Measurements from ENCODE around the gene RBMS1. TPM values are rescaled to one million over a fixed set of nuclear protein-coding genes. Genes with fewer than 3 reads are reported as not detected.

Gene RBMS1
- total RNA-seq, 5 donors from 2014 or later (not counting 1 experiment from before 2014, with no cell fraction given) = 94.2 to 137 (median 105) TPM

- peaks cover 12% of the 10 kb centered on the region for H3K36me3 Mint-ChIP-seq
- H3K9me3 Mint-ChIP-seq = no peaks in the 10 kb centered on the region
- no peaks in the 10 kb centered on the region for H3K27me3 Mint-ChIP-seq
- peak; percentile 55 to 95 (median 80) for DNase-seq
- peaks cover 52 to 60% of the 10 kb centered on the region in 2 experiments for H3K4me1 ChIP-seq (ENCODE audit: control insufficient read depth in 1 of 2, extremely low read depth in 1 of 2, insufficient read depth in 2 of 2, low read length in 2 of 2)
- H3K9me3 ChIP-seq = no peaks in the 10 kb centered on the region
- no peaks in the 10 kb centered on the region for H3K36me3 ChIP-seq (ENCODE audit: control insufficient read depth in 2 of 2, extremely low read depth in 1 of 2, insufficient read depth in 1 of 2, low read length in 1 of 2)
- CTCF ChIA-PET = interaction anchor here (0.7 to 1.8 kb wide), 9 partner anchors 10 to 587 kb away, joined by 3 to 8 read pairs (median 3); no protein-coding TSS in a partner anchor
- H3K27me3 ChIP-seq (replicated peaks in 1 of 2; ENCODE audit: control insufficient read depth in 2 of 2, extremely low read depth in 1 of 2, insufficient read depth in 2 of 2, low read length in 1 of 2) = no peaks in the 10 kb centered on the region
- H3K4me3 Mint-ChIP-seq = peak overlapping the region; percentile 91 to 96 (median 92)
- peak overlapping the region; percentile 94 to 96 for H3K27ac Mint-ChIP-seq
- POLR2A ChIA-PET = interaction anchor here (0.6 to 1.1 kb wide), 6 partner anchors 8 to 91 kb away, joined by 3 to 7 read pairs (median 4); no protein-coding TSS in a partner anchor
- H3K4me1 Mint-ChIP-seq = peaks cover 82 to 86% (median 84%) of the 10 kb centered on the region in 3 donors
- peak overlapping the region; percentile 65 for H3K27ac ChIP-seq (ENCODE audit: low read length)
- WGBS (ENCODE audit: insufficient coverage) = 0% methylated on average over 26 of the region's 39 CpGs
- peak overlapping the region; percentile 58 to 66 for H3K4me3 ChIP-seq (ENCODE audit: control insufficient read depth in 1 of 2, extremely low read depth in 1 of 2, low read length in 1 of 2)
- ATAC-seq (replicated peaks in 1 of 4) = peak; percentile 67 to 86 (median 68)
Measured at GRCh38 chr2:160406591-160407392, 86.8 kb downstream of the RBMS1 start.

- ATAC-seq (replicated peaks in 1 of 4) = no peak
- 67% methylated on average over 2 of the region's 8 CpGs for WGBS (ENCODE audit: insufficient coverage)
- Mint-ChIP-seq H3K4me1 (peaks cover 78 to 85% (median 79%) of the 10 kb centered on the region in 3 donors), H3K36me3 (peaks cover 12% of the 10 kb centered on the region), H3K27ac (peak overlapping the region; percentile 87 to 94), H3K27me3 (no peaks in the 10 kb centered on the region), H3K9me3 (no peaks in the 10 kb centered on the region), H3K4me3 (peak overlapping the region; percentile 91 to 96 (median 92))
- Histone ChIP-seq H3K36me3 (ENCODE audit: control insufficient read depth in 2 of 2, extremely low read depth in 1 of 2, insufficient read depth in 1 of 2, low read length in 1 of 2) (no peaks in the 10 kb centered on the region), H3K27ac (ENCODE audit: low read length) (peak overlapping the region; percentile 65), H3K4me3 (ENCODE audit: control insufficient read depth in 1 of 2, extremely low read depth in 1 of 2, low read length in 1 of 2) (peak overlapping the region; percentile 58 to 66), H3K27me3 (replicated peaks in 1 of 2; ENCODE audit: control insufficient read depth in 2 of 2, extremely low read depth in 1 of 2, insufficient read depth in 2 of 2, low read length in 1 of 2) (no peaks in the 10 kb centered on the region), H3K9me3 (no peaks in the 10 kb centered on the region), H3K4me1 (ENCODE audit: control insufficient read depth in 1 of 2, extremely low read depth in 1 of 2, insufficient read depth in 2 of 2, low read length in 2 of 2) (peaks cover 40 to 63% of the 10 kb centered on the region in 2 experiments)
- POLR2A ChIA-PET = interaction anchor here in 1 of 2 donors (0.6 to 1.5 kb wide), 5 partner anchors 11 to 135 kb away, joined by 3 to 4 read pairs (median 4); no protein-coding TSS in a partner anchor
- CTCF ChIA-PET = interaction anchor here (0.6 to 1.5 kb wide), 5 partner anchors 10 to 52 kb away, joined by 3 to 7 read pairs (median 3); no protein-coding TSS in a partner anchor
- DNase-seq = no peak
Measured at GRCh38 chr2:160405077-160405867, 88.3 kb downstream of the RBMS1 start.

GRCh38 chr2:160402997-160403979, 90.3 kb downstream of the RBMS1 start:
- CTCF ChIA-PET = interaction anchor here (0.6 to 1.7 kb wide), 6 partner anchors 10 to 659 kb away, joined by 3 to 7 read pairs (median 4); no protein-coding TSS in a partner anchor
- Histone ChIP-seq H3K4me3 (ENCODE audit: control insufficient read depth in 1 of 2, extremely low read depth in 1 of 2, low read length in 1 of 2) (peak overlapping the region in 1 of 2 donors; percentile 15), H3K9me3 (no peaks in the 10 kb centered on the region), H3K36me3 (ENCODE audit: control insufficient read depth in 2 of 2, extremely low read depth in 1 of 2, insufficient read depth in 1 of 2, low read length in 1 of 2) (no peaks in the 10 kb centered on the region), H3K27me3 (replicated peaks in 1 of 2; ENCODE audit: control insufficient read depth in 2 of 2, extremely low read depth in 1 of 2, insufficient read depth in 2 of 2, low read length in 1 of 2) (no peaks in the 10 kb centered on the region), H3K27ac (ENCODE audit: low read length) (peak overlapping the region; percentile 15), H3K4me1 (ENCODE audit: control insufficient read depth in 1 of 2, extremely low read depth in 1 of 2, insufficient read depth in 2 of 2, low read length in 2 of 2) (peaks cover 35 to 69% of the 10 kb centered on the region in 2 experiments)
- H3K27ac Mint-ChIP-seq = peak overlapping the region; percentile 75 to 94
- DNase-seq = peak in 1 of 35 experiments; percentile 19
- WGBS (ENCODE audit: insufficient coverage) = 63% methylated on average over 1 of the region's 5 CpGs
- H3K27me3 Mint-ChIP-seq = no peaks in the 10 kb centered on the region
- POLR2A ChIA-PET = interaction anchor here (0.5 to 1.3 kb wide), 11 partner anchors 8 to 1153 kb away, joined by 3 to 10 read pairs (median 3); no protein-coding TSS in a partner anchor
- H3K9me3 Mint-ChIP-seq = no peaks in the 10 kb centered on the region
- H3K4me3 Mint-ChIP-seq = peak overlapping the region; percentile 56 to 96 (median 92)
- peaks cover 62 to 68% (median 63%) of the 10 kb centered on the region in 3 donors for H3K4me1 Mint-ChIP-seq
- ATAC-seq (replicated peaks in 1 of 4) = no peak
- H3K36me3 Mint-ChIP-seq = peaks cover 12% of the 10 kb centered on the region

GRCh38 chr2:160402501-160402900, 91.1 kb downstream of the RBMS1 start:
- H3K4me1 ChIP-seq (ENCODE audit: control insufficient read depth in 1 of 2, extremely low read depth in 1 of 2, insufficient read depth in 2 of 2, low read length in 2 of 2) = peaks cover 36 to 74% of the 10 kb centered on the region in 2 experiments
- peak overlapping the region; percentile 75 to 94 for H3K27ac Mint-ChIP-seq

GRCh38 chr2:160401895-160402294, 91.7 kb downstream of the RBMS1 start:
- WGBS (ENCODE audit: insufficient coverage) = 100% methylated on average over 1 of the region's 4 CpGs
- Histone ChIP-seq H3K27ac (ENCODE audit: low read length) (no peak overlapping the region), H3K4me1 (ENCODE audit: control insufficient read depth in 1 of 2, extremely low read depth in 1 of 2, insufficient read depth in 2 of 2, low read length in 2 of 2) (peaks cover 42 to 80% of the 10 kb centered on the region in 2 experiments), H3K27me3 (replicated peaks in 1 of 2; ENCODE audit: control insufficient read depth in 2 of 2, extremely low read depth in 1 of 2, insufficient read depth in 2 of 2, low read length in 1 of 2) (no peaks in the 10 kb centered on the region), H3K36me3 (ENCODE audit: control insufficient read depth in 2 of 2, extremely low read depth in 1 of 2, insufficient read depth in 1 of 2, low read length in 1 of 2) (no peaks in the 10 kb centered on the region), H3K4me3 (ENCODE audit: control insufficient read depth in 1 of 2, extremely low read depth in 1 of 2, low read length in 1 of 2) (no peak overlapping the region), H3K9me3 (no peaks in the 10 kb centered on the region)
- ATAC-seq (replicated peaks in 1 of 4) (no peak), DNase-seq (no peak)
- H3K9me3 Mint-ChIP-seq = no peaks in the 10 kb centered on the region
- POLR2A ChIA-PET = no interaction called here
- H3K4me3 Mint-ChIP-seq = no peak overlapping the region
- no peak overlapping the region for H3K27ac Mint-ChIP-seq
- H3K4me1 Mint-ChIP-seq = peaks cover 59 to 64% (median 60%) of the 10 kb centered on the region in 3 donors
- CTCF ChIA-PET = no interaction called here
- no peaks in the 10 kb centered on the region for H3K27me3 Mint-ChIP-seq
- peaks cover 12% of the 10 kb centered on the region for H3K36me3 Mint-ChIP-seq

More at GRCh38 chr2:160402501-160402900, 91.1 kb downstream of the RBMS1 start:
- ATAC-seq (replicated peaks in 1 of 4) = no peak
- no peaks in the 10 kb centered on the region for H3K9me3 Mint-ChIP-seq
- no peaks in the 10 kb centered on the region for H3K27me3 Mint-ChIP-seq
- WGBS (ENCODE audit: insufficient coverage) = no CpG with 5 or more reads among the region's 1 CpG
- ChIA-PET CTCF (interaction anchor here in 1 of 2 donors (1.7 kb wide), 1 partner anchor 27 kb away, joined by 5 read pairs; no protein-coding TSS in a partner anchor), POLR2A (interaction anchor here in 1 of 2 donors (0.9 to 1.0 kb wide), 2 partner anchors 25 to 41 kb away, joined by 3 to 5 read pairs; no protein-coding TSS in a partner anchor)
- H3K4me1 Mint-ChIP-seq = peaks cover 59 to 65% (median 60%) of the 10 kb centered on the region in 3 donors
- H3K4me3 Mint-ChIP-seq = no peak overlapping the region
- Histone ChIP-seq H3K9me3 (no peaks in the 10 kb centered on the region), H3K27ac (ENCODE audit: low read length) (no peak overlapping the region), H3K27me3 (replicated peaks in 1 of 2; ENCODE audit: control insufficient read depth in 2 of 2, extremely low read depth in 1 of 2, insufficient read depth in 2 of 2, low read length in 1 of 2) (no peaks in the 10 kb centered on the region), H3K36me3 (ENCODE audit: control insufficient read depth in 2 of 2, extremely low read depth in 1 of 2, insufficient read depth in 1 of 2, low read length in 1 of 2) (no peaks in the 10 kb centered on the region), H3K4me3 (ENCODE audit: control insufficient read depth in 1 of 2, extremely low read depth in 1 of 2, low read length in 1 of 2) (no peak overlapping the region)
- H3K36me3 Mint-ChIP-seq = peaks cover 12% of the 10 kb centered on the region
- no peak for DNase-seq

All from T-cell (primary cell).